SK-N-SH treated with all-trans-retinoic acid at 6 μM for 48 hours (cell line): ENCODE data around the gene KAT6B.

Experiments used
- ATAC-seq: fragments of 200-7000 bp; cut with Tn5 transposase; 3 replicates; pipeline ENCODE4 v1.9.1; 2020; ENCODE audit warnings: mild to moderate bottlenecking, moderate library complexity
- ARNTL ChIP-seq: fragments of 450-650 bp; formaldehyde crosslinking; IDR thresholded peaks from 2 replicates; pipeline ENCODE4 v1.5.0; 2020; ENCODE audit warnings: low read depth, mild to moderate bottlenecking, moderate library complexity, borderline replicate concordance
- BACH2 ChIP-seq: fragments of 250-450 bp; sonication (Bioruptor Pico); IDR thresholded peaks from 2 replicates; pipeline ENCODE4 v1.9.0; 2021; ENCODE audit warnings: mild to moderate bottlenecking, borderline replicate concordance
- CREB5 ChIP-seq: fragments of 250-450 bp; sonication (Bioruptor Pico); IDR thresholded peaks from 2 replicates; pipeline ENCODE4 v1.5.1; 2020; ENCODE audit warnings: low read depth, mild to moderate bottlenecking, moderate library complexity
- CSDC2 ChIP-seq: fragments of 250-450 bp; sonication (Bioruptor Pico); IDR thresholded peaks from 2 replicates; pipeline ENCODE4 v1.5.0; 2020; ENCODE audit warnings: mild to moderate bottlenecking, moderate library complexity
- CSRNP3 ChIP-seq: fragments of 250-450 bp; sonication (Bioruptor Pico); IDR thresholded peaks from 2 replicates; pipeline ENCODE4 v1.5.1; 2021; ENCODE audit warnings: mild to moderate bottlenecking, moderate library complexity
- ESRRG ChIP-seq: fragments of 250-450 bp; sonication (Bioruptor Pico); IDR thresholded peaks from 2 replicates; pipeline ENCODE4 v1.6.1; 2021; ENCODE audit warnings: mild to moderate bottlenecking
- ISL1 ChIP-seq: fragments of 250-450 bp; sonication (Bioruptor Pico); IDR thresholded peaks from 2 replicates; pipeline ENCODE4 v2.1.2; 2022; ENCODE audit warnings: mild to moderate bottlenecking, moderate library complexity
- OSR1 ChIP-seq: fragments of 250-450 bp; sonication (Bioruptor Pico); IDR thresholded peaks from 2 replicates; pipeline ENCODE4 v1.8.0; 2022; ENCODE audit warnings: moderate library complexity, mild to moderate bottlenecking, inconsistent platforms
- PPARA ChIP-seq: fragments of 250-450 bp; sonication (Bioruptor Pico); IDR thresholded peaks from 2 replicates; pipeline ENCODE4 v1.5.0; 2020; ENCODE audit warnings: mild to moderate bottlenecking, borderline replicate concordance
- RARB ChIP-seq: fragments of 250-450 bp; sonication (Bioruptor Pico); IDR thresholded peaks from 2 replicates; pipeline ENCODE4 v1.8.0; 2021; ENCODE audit warnings: mild to moderate bottlenecking, moderate library complexity
- TOX ChIP-seq: fragments of 250-450 bp; sonication (Bioruptor Pico); IDR thresholded peaks from 2 replicates; pipeline ENCODE4 v1.8.0; 2021; ENCODE audit warnings: mild to moderate bottlenecking, moderate library complexity, borderline replicate concordance
- ZC3H10 ChIP-seq: fragments of 250-450 bp; sonication (Bioruptor Pico); IDR thresholded peaks from 2 replicates; pipeline ENCODE4 v1.5.1; 2021; ENCODE audit warnings: mild to moderate bottlenecking, moderate library complexity
- ZFP30 ChIP-seq: fragments of 450-650 bp; formaldehyde crosslinking; IDR thresholded peaks from 2 replicates; pipeline ENCODE4 v1.5.0; 2022; ENCODE audit warnings: mild to moderate bottlenecking, moderate library complexity
- ZNF565 ChIP-seq: fragments of 450-650 bp; formaldehyde crosslinking; conservative IDR thresholded peaks from 2 replicates; pipeline ENCODE4 v1.5.0; 2020; ENCODE audit warnings: low read depth, mild to moderate bottlenecking, moderate library complexity
- ZNF70 ChIP-seq: fragments of 450-650 bp; formaldehyde crosslinking; IDR thresholded peaks from 2 replicates; pipeline ENCODE4 v1.5.0; 2020; ENCODE audit warnings: mild to moderate bottlenecking, moderate library complexity
- ZNF8 ChIP-seq: fragments of 450-650 bp; formaldehyde crosslinking; IDR thresholded peaks from 2 replicates; pipeline ENCODE4 v1.5.0; 2020; ENCODE audit warnings: mild to moderate bottlenecking, moderate library complexity
- TF ChIP-seq, protein P1 (sequence below): fragments of 250-450 bp; sonication (Bioruptor Pico); IDR thresholded peaks from 2 replicates; pipeline ENCODE4 v1.8.0; 2020; ENCODE audit warnings: mild to moderate bottlenecking, moderate library complexity, borderline replicate concordance
- TF ChIP-seq, protein P2 (sequence below): fragments of 250-450 bp; sonication (Bioruptor Pico); IDR thresholded peaks from 2 replicates; pipeline ENCODE4 v1.5.0; 2020; ENCODE audit warnings: mild to moderate bottlenecking, moderate library complexity

KAT6B gene

DNA sequence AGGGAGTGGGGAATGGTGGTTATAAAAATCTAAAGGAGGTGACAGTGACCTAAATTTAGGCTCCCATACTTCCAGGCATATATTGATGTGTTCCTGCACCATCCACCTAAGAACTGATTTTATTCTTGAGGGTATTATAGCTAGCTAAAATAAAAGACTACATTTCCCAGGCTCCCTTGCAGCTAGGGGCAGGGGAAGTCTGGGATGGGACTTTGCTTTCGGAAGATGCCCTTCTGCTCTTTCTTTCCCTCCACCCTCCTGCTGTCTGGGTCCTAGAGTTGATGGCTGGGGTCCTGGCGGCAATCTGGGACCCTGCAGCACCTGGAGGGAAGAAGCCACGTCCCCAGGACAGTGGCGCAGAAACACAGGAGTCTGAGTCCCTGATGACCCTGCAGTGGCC, 231.3 kb downstream of the KAT6B start:
- no peak for ATAC-seq
- TF ChIP-seq CSDC2 (CRISPR knock-in tag) (no peak), TOX (CRISPR knock-in tag) (no peak), CREB5 (CRISPR knock-in tag) (no peak), RARB (CRISPR knock-in tag) (no peak), CSRNP3 (CRISPR knock-in tag) (no peak), PPARA (CRISPR knock-in tag) (no peak), ZNF70 (no peak), ISL1 (CRISPR knock-in tag) (no peak), BACH2 (CRISPR knock-in tag) (no peak)

GRCh38 chr10:75058161-75058560, 231.8 kb downstream of the KAT6B start:
- no peak for TF ChIP-seq ARNTL (CRISPR knock-in tag)
- TF ChIP-seq CREB5 (CRISPR knock-in tag), result no peak
- TF ChIP-seq ZNF565 (CRISPR knock-in tag), result no peak
- TF ChIP-seq, protein P1, sequence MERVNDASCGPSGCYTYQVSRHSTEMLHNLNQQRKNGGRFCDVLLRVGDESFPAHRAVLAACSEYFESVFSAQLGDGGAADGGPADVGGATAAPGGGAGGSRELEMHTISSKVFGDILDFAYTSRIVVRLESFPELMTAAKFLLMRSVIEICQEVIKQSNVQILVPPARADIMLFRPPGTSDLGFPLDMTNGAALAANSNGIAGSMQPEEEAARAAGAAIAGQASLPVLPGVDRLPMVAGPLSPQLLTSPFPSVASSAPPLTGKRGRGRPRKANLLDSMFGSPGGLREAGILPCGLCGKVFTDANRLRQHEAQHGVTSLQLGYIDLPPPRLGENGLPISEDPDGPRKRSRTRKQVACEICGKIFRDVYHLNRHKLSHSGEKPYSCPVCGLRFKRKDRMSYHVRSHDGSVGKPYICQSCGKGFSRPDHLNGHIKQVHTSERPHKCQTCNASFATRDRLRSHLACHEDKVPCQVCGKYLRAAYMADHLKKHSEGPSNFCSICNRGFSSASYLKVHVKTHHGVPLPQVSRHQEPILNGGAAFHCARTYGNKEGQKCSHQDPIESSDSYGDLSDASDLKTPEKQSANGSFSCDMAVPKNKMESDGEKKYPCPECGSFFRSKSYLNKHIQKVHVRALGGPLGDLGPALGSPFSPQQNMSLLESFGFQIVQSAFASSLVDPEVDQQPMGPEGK (CRISPR knock-in tag), result no peak
- no peak for TF ChIP-seq ISL1 (CRISPR knock-in tag)
- no peak for TF ChIP-seq ZFP30 (CRISPR knock-in tag)
- no peak for TF ChIP-seq ZNF70
- no peak for TF ChIP-seq CSRNP3 (CRISPR knock-in tag)
- TF ChIP-seq PPARA (CRISPR knock-in tag), result no peak
- TF ChIP-seq CSDC2 (CRISPR knock-in tag), result no peak
- TF ChIP-seq, protein P2, sequence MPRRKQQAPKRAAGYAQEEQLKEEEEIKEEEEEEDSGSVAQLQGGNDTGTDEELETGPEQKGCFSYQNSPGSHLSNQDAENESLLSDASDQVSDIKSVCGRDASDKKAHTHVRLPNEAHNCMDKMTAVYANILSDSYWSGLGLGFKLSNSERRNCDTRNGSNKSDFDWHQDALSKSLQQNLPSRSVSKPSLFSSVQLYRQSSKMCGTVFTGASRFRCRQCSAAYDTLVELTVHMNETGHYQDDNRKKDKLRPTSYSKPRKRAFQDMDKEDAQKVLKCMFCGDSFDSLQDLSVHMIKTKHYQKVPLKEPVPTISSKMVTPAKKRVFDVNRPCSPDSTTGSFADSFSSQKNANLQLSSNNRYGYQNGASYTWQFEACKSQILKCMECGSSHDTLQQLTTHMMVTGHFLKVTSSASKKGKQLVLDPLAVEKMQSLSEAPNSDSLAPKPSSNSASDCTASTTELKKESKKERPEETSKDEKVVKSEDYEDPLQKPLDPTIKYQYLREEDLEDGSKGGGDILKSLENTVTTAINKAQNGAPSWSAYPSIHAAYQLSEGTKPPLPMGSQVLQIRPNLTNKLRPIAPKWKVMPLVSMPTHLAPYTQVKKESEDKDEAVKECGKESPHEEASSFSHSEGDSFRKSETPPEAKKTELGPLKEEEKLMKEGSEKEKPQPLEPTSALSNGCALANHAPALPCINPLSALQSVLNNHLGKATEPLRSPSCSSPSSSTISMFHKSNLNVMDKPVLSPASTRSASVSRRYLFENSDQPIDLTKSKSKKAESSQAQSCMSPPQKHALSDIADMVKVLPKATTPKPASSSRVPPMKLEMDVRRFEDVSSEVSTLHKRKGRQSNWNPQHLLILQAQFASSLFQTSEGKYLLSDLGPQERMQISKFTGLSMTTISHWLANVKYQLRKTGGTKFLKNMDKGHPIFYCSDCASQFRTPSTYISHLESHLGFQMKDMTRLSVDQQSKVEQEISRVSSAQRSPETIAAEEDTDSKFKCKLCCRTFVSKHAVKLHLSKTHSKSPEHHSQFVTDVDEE (CRISPR knock-in tag), result no peak
- no peak for TF ChIP-seq TOX (CRISPR knock-in tag)
- TF ChIP-seq ZC3H10 (CRISPR knock-in tag), result no peak
- no peak for TF ChIP-seq ESRRG (CRISPR knock-in tag)
- no peak for TF ChIP-seq OSR1 (CRISPR knock-in tag)
- no peak for TF ChIP-seq ZNF8 (CRISPR knock-in tag)
- TF ChIP-seq, all 23 proteins: peak for 0
- ATAC-seq, result no peak
